ENCODE results near the gene NUP88. TPM values are rescaled to one million over a fixed set of nuclear protein-coding genes. Genes with fewer than 3 reads are reported as not detected.

NUP88 gene
- total and polyA plus RNA-seq, 2 donors (not counting 1 experiment from before 2014, with no cell fraction given): 41.8 to 79.6 TPM

DNA sequence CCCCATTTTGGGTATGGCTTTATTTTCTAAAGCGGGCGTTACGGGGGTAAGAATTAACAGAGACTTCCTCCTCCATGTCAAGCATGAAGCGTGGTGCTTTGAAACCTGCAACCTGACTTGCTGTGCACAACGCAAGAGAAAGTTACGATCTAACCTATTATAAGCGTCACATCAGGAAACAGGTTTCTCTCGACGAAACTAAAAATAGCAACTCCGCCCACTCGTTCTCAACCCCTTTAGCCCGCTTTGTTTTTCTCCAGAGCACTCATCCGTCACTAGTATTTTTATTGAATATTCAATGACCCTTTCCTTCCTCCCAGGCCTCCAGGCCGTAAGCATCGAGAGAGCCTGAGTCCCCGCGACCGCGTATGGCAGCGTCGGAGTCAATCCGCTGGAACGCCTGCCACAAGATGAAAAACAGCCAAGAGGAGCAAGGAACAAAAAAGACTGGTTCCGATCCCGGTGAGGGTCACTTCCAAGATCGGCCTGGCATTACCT lies 555 bp downstream of the NUP88 start:
- peaks cover 36% of the 10 kb centered on the region for H3K79me2 ChIP-seq (ENCODE audit: control insufficient read depth, insufficient read depth, low read length)
- no peaks in the 10 kb centered on the region for H3K27me3 ChIP-seq (ENCODE audit: control insufficient read depth, insufficient read depth, low read length)
- no peaks in the 10 kb centered on the region for H4K20me1 ChIP-seq (ENCODE audit: control insufficient read depth, extremely low read depth, insufficient read depth, low read length)
- peaks cover 8% of the 10 kb centered on the region for H3K4me1 ChIP-seq (ENCODE audit: control insufficient read depth, extremely low read depth, insufficient read depth, low read length)
- H3K27ac ChIP-seq (ENCODE audit: insufficient read depth, low read length): peak overlapping the region; percentile 88
- DNase-seq (ENCODE audit: low read depth in 2 of 2): peak; percentile 41 to 52
- peak overlapping the region; percentile 77 to 89 (median 82) for H3K4me3 ChIP-seq (replicated peaks in 1 of 4; ENCODE audit: control extremely low read depth in 1 of 4, insufficient read depth in 1 of 4, low read depth in 3 of 4, low read length in 4 of 4)
- H2AFZ ChIP-seq (ENCODE audit: low read length): peak overlapping the region; percentile 93
- peak overlapping the region; percentile 81 for H3K9ac ChIP-seq (ENCODE audit: insufficient read depth, low read length)
- H3K9me3 ChIP-seq (ENCODE audit: control insufficient read depth, insufficient read depth, low read depth, low read length): no peaks in the 10 kb centered on the region
- TF ChIP-seq EZH2 (IDR thresholded peaks at IDR 0.05; ENCODE audit: low read length, missing control alignments): no peak
- peak overlapping the region; percentile 89 for H3K4me2 ChIP-seq (ENCODE audit: extremely low read depth, insufficient read depth, low read length)
- H3K36me3 ChIP-seq (ENCODE audit: control insufficient read depth, insufficient read depth, low read length): peaks cover 2% of the 10 kb centered on the region

DNA sequence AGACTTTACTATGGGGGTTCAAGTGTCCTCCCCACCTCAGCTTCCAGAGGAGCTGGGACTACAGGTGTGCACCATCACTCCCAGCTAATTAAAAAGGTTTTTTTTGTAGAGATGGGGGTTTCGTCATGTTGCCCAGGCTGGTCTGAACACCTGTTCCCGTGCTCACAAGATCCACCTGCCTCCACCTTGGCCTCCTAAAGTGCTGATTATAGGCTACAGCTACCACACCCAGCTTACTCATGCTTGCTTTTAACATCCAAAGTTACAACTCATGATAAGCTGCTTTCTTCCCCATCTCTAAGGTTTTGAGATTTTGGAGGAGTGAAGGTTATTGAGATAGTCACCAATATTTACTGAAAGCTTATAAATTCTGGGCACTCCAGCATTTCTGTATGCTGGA lies 2.6 kb downstream of the NUP88 start:
- Histone ChIP-seq H3K27ac (ENCODE audit: insufficient read depth, low read length) (no peak overlapping the region), H3K9me3 (ENCODE audit: control insufficient read depth, insufficient read depth, low read depth, low read length) (no peaks in the 10 kb centered on the region), H3K4me2 (ENCODE audit: extremely low read depth, insufficient read depth, low read length) (no peak overlapping the region), H3K27me3 (ENCODE audit: control insufficient read depth, insufficient read depth, low read length) (no peaks in the 10 kb centered on the region), H3K4me1 (ENCODE audit: control insufficient read depth, extremely low read depth, insufficient read depth, low read length) (no peaks in the 10 kb centered on the region), H3K9ac (ENCODE audit: insufficient read depth, low read length) (no peak overlapping the region), H2AFZ (ENCODE audit: low read length) (no peak overlapping the region), H3K79me2 (ENCODE audit: control insufficient read depth, insufficient read depth, low read length) (peaks cover 44% of the 10 kb centered on the region), H3K4me3 (replicated peaks in 1 of 4; ENCODE audit: control extremely low read depth in 1 of 4, insufficient read depth in 1 of 4, low read depth in 3 of 4, low read length in 4 of 4) (no peak overlapping the region), H4K20me1 (ENCODE audit: control insufficient read depth, extremely low read depth, insufficient read depth, low read length) (no peaks in the 10 kb centered on the region), H3K36me3 (ENCODE audit: control insufficient read depth, insufficient read depth, low read length) (peaks cover 9% of the 10 kb centered on the region)
- TF ChIP-seq, protein P1, sequence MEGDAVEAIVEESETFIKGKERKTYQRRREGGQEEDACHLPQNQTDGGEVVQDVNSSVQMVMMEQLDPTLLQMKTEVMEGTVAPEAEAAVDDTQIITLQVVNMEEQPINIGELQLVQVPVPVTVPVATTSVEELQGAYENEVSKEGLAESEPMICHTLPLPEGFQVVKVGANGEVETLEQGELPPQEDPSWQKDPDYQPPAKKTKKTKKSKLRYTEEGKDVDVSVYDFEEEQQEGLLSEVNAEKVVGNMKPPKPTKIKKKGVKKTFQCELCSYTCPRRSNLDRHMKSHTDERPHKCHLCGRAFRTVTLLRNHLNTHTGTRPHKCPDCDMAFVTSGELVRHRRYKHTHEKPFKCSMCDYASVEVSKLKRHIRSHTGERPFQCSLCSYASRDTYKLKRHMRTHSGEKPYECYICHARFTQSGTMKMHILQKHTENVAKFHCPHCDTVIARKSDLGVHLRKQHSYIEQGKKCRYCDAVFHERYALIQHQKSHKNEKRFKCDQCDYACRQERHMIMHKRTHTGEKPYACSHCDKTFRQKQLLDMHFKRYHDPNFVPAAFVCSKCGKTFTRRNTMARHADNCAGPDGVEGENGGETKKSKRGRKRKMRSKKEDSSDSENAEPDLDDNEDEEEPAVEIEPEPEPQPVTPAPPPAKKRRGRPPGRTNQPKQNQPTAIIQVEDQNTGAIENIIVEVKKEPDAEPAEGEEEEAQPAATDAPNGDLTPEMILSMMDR (conservative IDR thresholded peaks at IDR 0.05 in 1 of 2, IDR thresholded peaks at IDR 0.05 in 1 of 2; ENCODE audit: low read depth in 1 of 2, low read length in 2 of 2): no peak
- TF ChIP-seq EZH2 (IDR thresholded peaks at IDR 0.05; ENCODE audit: low read length, missing control alignments): no peak
- no peak for DNase-seq (ENCODE audit: low read depth in 2 of 2)

GRCh38 chr17:5413682-5414081 lies 5.8 kb downstream of the NUP88 start:
- H4K20me1 ChIP-seq (ENCODE audit: control insufficient read depth, extremely low read depth, insufficient read depth, low read length): no peaks in the 10 kb centered on the region
- no peak overlapping the region for H3K27ac ChIP-seq (ENCODE audit: insufficient read depth, low read length)
- no peak for TF ChIP-seq EZH2 (IDR thresholded peaks at IDR 0.05; ENCODE audit: low read length, missing control alignments)
- TF ChIP-seq, protein P1 (conservative IDR thresholded peaks at IDR 0.05 in 1 of 2, IDR thresholded peaks at IDR 0.05 in 1 of 2; ENCODE audit: low read depth in 1 of 2, low read length in 2 of 2): no peak
- no peak overlapping the region for H3K4me2 ChIP-seq (ENCODE audit: extremely low read depth, insufficient read depth, low read length)
- H3K4me3 ChIP-seq (replicated peaks in 1 of 4; ENCODE audit: control extremely low read depth in 1 of 4, insufficient read depth in 1 of 4, low read depth in 3 of 4, low read length in 4 of 4): peak overlapping the region in 1 of 4 experiments; percentile 4
- DNase-seq (ENCODE audit: low read depth in 2 of 2): peak; percentile 93
- H3K9ac ChIP-seq (ENCODE audit: insufficient read depth, low read length): no peak overlapping the region
- H2AFZ ChIP-seq (ENCODE audit: low read length): no peak overlapping the region
- peaks cover 13% of the 10 kb centered on the region for H3K36me3 ChIP-seq (ENCODE audit: control insufficient read depth, insufficient read depth, low read length)
- no peaks in the 10 kb centered on the region for H3K9me3 ChIP-seq (ENCODE audit: control insufficient read depth, insufficient read depth, low read depth, low read length)
- H3K4me1 ChIP-seq (ENCODE audit: control insufficient read depth, extremely low read depth, insufficient read depth, low read length): no peaks in the 10 kb centered on the region
- peaks cover 28% of the 10 kb centered on the region for H3K79me2 ChIP-seq (ENCODE audit: control insufficient read depth, insufficient read depth, low read length)
- no peaks in the 10 kb centered on the region for H3K27me3 ChIP-seq (ENCODE audit: control insufficient read depth, insufficient read depth, low read length)

Data from fibroblast of lung (primary cell).